Activated CD8-positive, alpha-beta T cell treated with anti-CD3 and anti-CD28 coated beads for 36 hours (primary cell): ENCODE measurements around the gene CDC14B. TPM values are rescaled to one million over a fixed set of nuclear protein-coding genes. Genes with fewer than 3 reads are reported as not detected.

Experiments used
- ATAC-seq: fragments of 200-7000 bp; cut with Tn5 transposase; one replicate; pipeline ENCODE4 v1.10.0; 2021; ENCODE audit warnings: mild to moderate bottlenecking, moderate library complexity
- CTCF ChIA-PET: fragments of 350-600 bp; sonication (Branson Sonifier 250); formaldehyde crosslinking; loops from one replicate; lab custom pipeline; 2021; ENCODE audit warnings: antibody characterized with exemption; lab: Charles Lee
- POLR2A ChIA-PET: fragments of 350-600 bp; sonication (Branson Sonifier 250); formaldehyde crosslinking; loops from one replicate; lab custom pipeline; 2021; ENCODE audit warnings: antibody characterized with exemption; lab: Charles Lee
- DNase-seq: peaks from one replicate; pipeline ENCODE4 v3.0.0-alpha.2; 2020
- H3K27ac Mint-ChIP-seq: one replicate; pipeline ENCODE4 v1.8.0; 2021; ENCODE audit warnings: mild to moderate bottlenecking, mixed read lengths
- H3K27me3 Mint-ChIP-seq: one replicate; pipeline ENCODE4 v1.8.0; 2021; ENCODE audit warnings: mixed read lengths
- H3K36me3 Mint-ChIP-seq: one replicate; pipeline ENCODE4 v1.8.0; 2021; ENCODE audit warnings: low read depth, mixed read lengths
- H3K4me1 Mint-ChIP-seq: one replicate; pipeline ENCODE4 v1.8.0; 2021; ENCODE audit warnings: low read depth, mixed read lengths
- H3K4me3 Mint-ChIP-seq: one replicate; pipeline ENCODE4 v1.8.0; 2021; ENCODE audit warnings: mild to moderate bottlenecking, moderate library complexity, mixed read lengths
- H3K9me3 Mint-ChIP-seq: one replicate; pipeline ENCODE4 v1.8.0; 2021; ENCODE audit warnings: mixed read lengths
- intact Hi-C: fragments of 100-400 bp; cut with micrococcal nuclease; formaldehyde crosslinking; loops from one replicate; pipeline ENCODE4 v1.10.0; 2022
- total RNA-seq, 2 experiments: library from RNA; stranded (reverse); gene quantifications; one replicate each; pipeline ENCODE4 v1.2.3, GENCODE V29; 2021
- TF ChIP-seq, protein P1 (sequence below): fragments of 200-600 bp; IDR thresholded peaks from one replicate; pipeline ENCODE4 v1.8.0; 2022; ENCODE audit warnings: antibody characterized with exemption, mild to moderate bottlenecking

CDC14B gene
- total RNA-seq, 2 experiments from 2014 or later: 0.27 to 0.54 TPM

DNA sequence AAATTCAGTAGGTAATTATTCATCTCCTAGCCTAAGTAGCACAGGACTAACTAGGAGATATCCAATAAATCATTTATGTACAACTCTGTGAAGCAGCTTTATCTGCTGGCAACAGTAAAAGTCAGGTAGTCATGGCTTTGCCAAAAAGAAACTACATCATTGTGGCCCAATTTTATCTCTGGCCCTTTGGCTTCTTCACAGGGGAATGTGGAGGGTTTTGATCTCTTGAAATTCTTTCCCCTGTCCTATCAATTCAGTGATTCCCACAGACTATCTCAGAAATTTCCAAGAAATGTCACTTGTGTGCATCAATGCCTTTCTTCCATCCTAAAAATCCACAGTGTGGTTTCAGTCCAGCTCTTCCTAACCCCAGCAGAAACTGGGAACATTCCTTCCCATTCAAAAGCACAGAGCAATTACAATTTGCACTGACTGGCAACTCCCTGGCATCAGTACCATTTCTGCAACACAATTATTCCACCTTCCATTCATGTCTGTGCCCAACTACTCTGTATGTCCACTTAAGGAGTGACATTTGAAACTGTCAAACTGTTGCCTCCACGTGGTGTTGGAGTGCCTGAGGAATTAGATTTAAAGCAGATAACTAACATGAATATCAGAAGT, 6.6 kb downstream of the CDC14B start:
- POLR2A ChIA-PET: no interaction called here
- TF ChIP-seq, protein P1, sequence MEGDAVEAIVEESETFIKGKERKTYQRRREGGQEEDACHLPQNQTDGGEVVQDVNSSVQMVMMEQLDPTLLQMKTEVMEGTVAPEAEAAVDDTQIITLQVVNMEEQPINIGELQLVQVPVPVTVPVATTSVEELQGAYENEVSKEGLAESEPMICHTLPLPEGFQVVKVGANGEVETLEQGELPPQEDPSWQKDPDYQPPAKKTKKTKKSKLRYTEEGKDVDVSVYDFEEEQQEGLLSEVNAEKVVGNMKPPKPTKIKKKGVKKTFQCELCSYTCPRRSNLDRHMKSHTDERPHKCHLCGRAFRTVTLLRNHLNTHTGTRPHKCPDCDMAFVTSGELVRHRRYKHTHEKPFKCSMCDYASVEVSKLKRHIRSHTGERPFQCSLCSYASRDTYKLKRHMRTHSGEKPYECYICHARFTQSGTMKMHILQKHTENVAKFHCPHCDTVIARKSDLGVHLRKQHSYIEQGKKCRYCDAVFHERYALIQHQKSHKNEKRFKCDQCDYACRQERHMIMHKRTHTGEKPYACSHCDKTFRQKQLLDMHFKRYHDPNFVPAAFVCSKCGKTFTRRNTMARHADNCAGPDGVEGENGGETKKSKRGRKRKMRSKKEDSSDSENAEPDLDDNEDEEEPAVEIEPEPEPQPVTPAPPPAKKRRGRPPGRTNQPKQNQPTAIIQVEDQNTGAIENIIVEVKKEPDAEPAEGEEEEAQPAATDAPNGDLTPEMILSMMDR: no peak
- H3K4me3 Mint-ChIP-seq: no peak overlapping the region
- peaks cover 1% of the 10 kb centered on the region for H3K4me1 Mint-ChIP-seq
- no peak for DNase-seq
- no peak overlapping the region for H3K27ac Mint-ChIP-seq
- no peaks in the 10 kb centered on the region for H3K36me3 Mint-ChIP-seq
- H3K9me3 Mint-ChIP-seq: no peaks in the 10 kb centered on the region
- H3K27me3 Mint-ChIP-seq: peaks cover 58% of the 10 kb centered on the region
- CTCF ChIA-PET: no interaction called here
- ATAC-seq: no peak
- intact Hi-C loops: no loop called here

DNA sequence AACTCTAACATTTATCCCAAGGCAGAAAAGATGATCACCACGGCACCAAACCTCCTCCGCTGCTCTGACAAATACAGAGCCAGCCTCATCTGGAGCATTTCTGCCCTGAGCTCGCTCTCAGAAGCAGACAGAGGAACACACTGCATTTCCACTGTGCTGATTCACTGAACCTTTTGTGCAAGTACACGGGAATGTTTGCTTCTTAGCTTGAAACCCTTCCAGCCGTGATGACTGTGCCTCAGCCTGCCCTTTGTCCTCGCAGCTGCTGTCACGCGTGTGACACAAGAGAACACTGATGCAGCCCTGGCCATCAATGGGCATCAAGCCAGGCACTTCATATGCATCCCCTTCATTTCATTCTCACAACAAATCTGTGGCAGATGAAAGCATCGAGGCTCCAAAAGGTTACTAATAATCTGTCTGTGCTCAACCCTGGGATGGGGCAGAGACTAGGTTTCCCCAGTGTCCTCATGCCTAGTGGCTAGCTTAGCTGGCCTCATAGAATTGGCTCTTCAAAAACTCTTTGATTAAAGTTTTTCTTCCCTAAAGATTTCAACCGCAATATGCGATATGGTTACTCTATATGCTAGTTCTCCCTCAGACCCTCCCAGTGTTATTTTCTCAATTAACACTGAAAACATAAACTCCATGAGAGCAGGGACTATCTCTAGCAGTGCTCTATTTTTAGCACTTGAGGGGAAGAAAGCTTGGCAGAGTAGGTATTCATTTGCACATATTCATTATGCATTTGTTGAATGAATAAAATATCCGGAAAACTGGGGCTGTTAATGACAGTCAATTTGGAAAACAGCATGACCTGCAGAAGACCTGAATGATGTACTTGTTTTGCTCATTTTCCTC, 7.3 kb downstream of the CDC14B start:
- H3K27ac Mint-ChIP-seq: no peak overlapping the region
- H3K36me3 Mint-ChIP-seq: no peaks in the 10 kb centered on the region
- ChIA-PET CTCF (no interaction called here), POLR2A (no interaction called here)
- no peak for ATAC-seq
- H3K4me1 Mint-ChIP-seq: no peaks in the 10 kb centered on the region
- intact Hi-C loops: no loop called here
- no peak for DNase-seq
- no peak overlapping the region for H3K4me3 Mint-ChIP-seq
- TF ChIP-seq, protein P1: no peak
- peaks cover 50% of the 10 kb centered on the region for H3K27me3 Mint-ChIP-seq
- H3K9me3 Mint-ChIP-seq: no peaks in the 10 kb centered on the region

DNA sequence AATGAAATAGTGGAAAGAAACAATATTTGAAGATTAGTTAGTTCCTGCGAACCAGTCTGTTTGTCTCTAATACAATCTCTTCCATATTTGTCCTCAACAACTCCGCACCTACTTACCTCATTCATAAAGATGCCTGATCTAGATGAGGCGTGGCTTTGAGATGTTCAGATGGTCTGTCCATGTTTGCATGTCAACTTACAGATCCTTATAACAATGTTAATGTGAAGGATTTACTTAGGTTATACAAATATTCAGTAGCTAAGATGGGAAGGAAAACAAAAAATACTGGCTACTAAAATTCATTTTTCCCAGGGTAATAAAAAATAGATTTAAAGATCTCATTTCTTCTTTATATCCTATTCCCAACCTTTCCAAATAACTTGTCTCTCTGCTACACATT, 8.3 kb downstream of the CDC14B start:
- TF ChIP-seq, protein P1: no peak
- H3K27me3 Mint-ChIP-seq: peaks cover 45% of the 10 kb centered on the region
- H3K9me3 Mint-ChIP-seq: no peaks in the 10 kb centered on the region
- no peaks in the 10 kb centered on the region for H3K4me1 Mint-ChIP-seq
- no peak for DNase-seq
- no peak for ATAC-seq
- no peak overlapping the region for H3K27ac Mint-ChIP-seq
- intact Hi-C loops: no loop called here
- H3K4me3 Mint-ChIP-seq: no peak overlapping the region
- POLR2A ChIA-PET: no interaction called here
- CTCF ChIA-PET: no interaction called here
- H3K36me3 Mint-ChIP-seq: no peaks in the 10 kb centered on the region

DNA sequence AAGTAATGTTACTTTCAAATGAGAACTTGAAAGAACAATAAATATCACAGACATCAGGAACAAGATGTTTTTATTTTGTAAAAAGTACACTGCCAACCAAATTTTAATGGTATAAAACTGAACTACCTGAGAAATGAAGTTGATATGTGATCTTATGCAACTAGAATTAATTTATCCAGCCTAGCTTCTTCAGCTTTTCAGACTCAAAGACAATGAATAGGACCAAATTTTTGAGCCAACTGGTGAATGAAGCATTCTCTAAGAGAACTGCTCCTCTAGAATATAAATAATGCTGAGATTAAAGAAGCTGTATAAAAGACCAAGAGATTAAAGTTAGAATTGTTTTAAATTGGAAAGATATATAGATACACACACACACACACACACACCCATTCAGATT, 9.9 kb downstream of the CDC14B start:
- CTCF ChIA-PET: no interaction called here
- DNase-seq: no peak
- TF ChIP-seq, protein P1: no peak
- no peak for ATAC-seq
- Mint-ChIP-seq H3K36me3 (no peaks in the 10 kb centered on the region), H3K4me1 (no peaks in the 10 kb centered on the region), H3K4me3 (no peak overlapping the region), H3K9me3 (no peaks in the 10 kb centered on the region), H3K27ac (no peak overlapping the region), H3K27me3 (peaks cover 37% of the 10 kb centered on the region)
- POLR2A ChIA-PET: no interaction called here
- intact Hi-C loops: no loop called here

DNA sequence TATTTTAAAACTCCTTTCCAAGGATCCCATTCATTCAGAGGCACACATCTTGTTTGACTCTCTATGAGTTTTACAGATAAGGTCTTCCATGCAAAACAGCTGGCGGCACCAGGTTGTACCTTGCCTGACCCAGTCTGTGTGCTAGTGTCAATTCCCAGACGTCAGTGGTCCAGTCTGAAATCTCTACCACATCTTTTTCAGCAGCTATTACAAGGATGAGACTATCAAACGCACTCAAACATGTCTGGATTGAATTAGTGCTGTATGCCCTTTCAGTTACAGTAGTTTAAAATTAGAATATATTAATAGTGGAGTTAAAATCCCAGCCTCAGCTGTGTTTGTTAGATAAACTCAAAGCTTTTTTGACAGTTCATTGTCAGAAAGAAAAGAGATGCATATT, 11.7 kb downstream of the CDC14B start:
- DNase-seq: no peak
- no peaks in the 10 kb centered on the region for H3K4me1 Mint-ChIP-seq
- peaks cover 32% of the 10 kb centered on the region for H3K27me3 Mint-ChIP-seq
- no peak for ATAC-seq
- H3K4me3 Mint-ChIP-seq: no peak overlapping the region
- TF ChIP-seq, protein P1: no peak
- intact Hi-C loops: no loop called here
- no peaks in the 10 kb centered on the region for H3K36me3 Mint-ChIP-seq
- H3K27ac Mint-ChIP-seq: no peak overlapping the region
- ChIA-PET POLR2A (interaction anchor here (0.6 kb wide), 1 partner anchor 233 kb away, joined by 3 read pairs; no protein-coding TSS in a partner anchor), CTCF (interaction anchor here (0.6 kb wide), 1 partner anchor 165 kb away, joined by 3 read pairs; no protein-coding TSS in a partner anchor)
- H3K9me3 Mint-ChIP-seq: no peaks in the 10 kb centered on the region
